ENCODE measurements around the gene NXPH4.

DNA sequence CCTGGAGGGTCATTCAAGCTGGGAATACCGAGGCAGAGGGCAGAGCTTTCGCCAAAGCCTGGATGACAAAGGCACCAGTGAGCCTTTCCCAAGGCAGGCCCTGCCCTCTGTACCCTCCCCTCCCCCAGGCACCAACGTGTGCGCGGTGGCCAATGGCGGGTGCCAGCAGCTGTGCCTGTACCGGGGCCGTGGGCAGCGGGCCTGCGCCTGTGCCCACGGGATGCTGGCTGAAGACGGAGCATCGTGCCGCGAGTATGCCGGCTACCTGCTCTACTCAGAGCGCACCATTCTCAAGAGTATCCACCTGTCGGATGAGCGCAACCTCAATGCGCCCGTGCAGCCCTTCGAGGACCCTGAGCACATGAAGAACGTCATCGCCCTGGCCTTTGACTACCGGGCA, 31.2 kb upstream of the NXPH4 start:
- TF ChIP-seq EZH2 (IDR thresholded peaks at IDR 0.05) = no peak
- no peak for TF ChIP-seq POLR2AphosphoS5 (IDR thresholded peaks at IDR 0.05; ENCODE audit: borderline replicate concordance, low read depth, low read length)

Measured in SK-N-MC (cell line).